ENCODE measurements around the gene AIFM3. TPM values are rescaled to one million over a fixed set of nuclear protein-coding genes. Genes with fewer than 3 reads are reported as not detected.
A peak's percentile ranks its signal among the peaks of the same experiment; 100 is the strongest.

The AIFM3 gene
- total and polyA plus RNA-seq, 2 of the 13 experiments (the other 11 are each of a cell fraction or from before 2014, with no cell fraction given): 9.0 to 15.3 TPM

- TF ChIP-seq ZMYM4 (CRISPR knock-in tag; IDR thresholded peaks at IDR 0.05) (no peak), ZNF891 (CRISPR knock-in tag; IDR thresholded peaks at IDR 0.05) (no peak), ATF6 (CRISPR knock-in tag; conservative IDR thresholded peaks at IDR 0.05) (no peak), NR2C2 (CRISPR knock-in tag; IDR thresholded peaks at IDR 0.05; ENCODE audit: borderline replicate concordance) (no peak), ZNF703 (CRISPR knock-in tag; IDR thresholded peaks at IDR 0.05; ENCODE audit: borderline replicate concordance) (no peak), GATAD1 (CRISPR knock-in tag; IDR thresholded peaks at IDR 0.05) (no peak), ZNF367 (CRISPR knock-in tag; IDR thresholded peaks at IDR 0.05; ENCODE audit: borderline replicate concordance) (no peak), ZNF234 (CRISPR knock-in tag; conservative IDR thresholded peaks at IDR 0.05) (no peak), CHD2 (IDR thresholded peaks at IDR 0.05; ENCODE audit: low read depth, low read length) (no peak), ZNF343 (CRISPR knock-in tag; IDR thresholded peaks at IDR 0.05) (no peak; the same call in 1 of the 2 replicates), ZBTB8A (CRISPR knock-in tag; IDR thresholded peaks at IDR 0.05; ENCODE audit: borderline replicate concordance, low read depth) (no peak), NFYC (CRISPR knock-in tag; IDR thresholded peaks at IDR 0.05) (no peak), ETV5 (CRISPR knock-in tag; IDR thresholded peaks at IDR 0.05; ENCODE audit: borderline replicate concordance) (no peak), THAP11 (CRISPR knock-in tag; IDR thresholded peaks at IDR 0.05) (no peak), ZNF12 (CRISPR knock-in tag; IDR thresholded peaks at IDR 0.05) (no peak), GATAD2A (CRISPR knock-in tag; IDR thresholded peaks at IDR 0.05) (peak; percentile 38; the same call in 1 of the 2 replicates), NAIF1 (CRISPR knock-in tag; IDR thresholded peaks at IDR 0.05; ENCODE audit: borderline replicate concordance) (no peak), KDM3A (CRISPR knock-in tag; IDR thresholded peaks at IDR 0.05; ENCODE audit: low read depth) (no peak), GLI4 (CRISPR knock-in tag; IDR thresholded peaks at IDR 0.05; ENCODE audit: borderline replicate concordance) (no peak), ZNF615 (CRISPR knock-in tag; IDR thresholded peaks at IDR 0.05; ENCODE audit: borderline replicate concordance) (no peak), E2F2 (CRISPR knock-in tag; IDR thresholded peaks at IDR 0.05; ENCODE audit: borderline replicate concordance) (no peak), KDM2A (CRISPR knock-in tag; IDR thresholded peaks at IDR 0.05; ENCODE audit: borderline replicate concordance, low read depth) (peak; percentile 54; the same call in 1 of the 2 replicates), ESRRA (CRISPR knock-in tag; IDR thresholded peaks at IDR 0.05; ENCODE audit: low read depth) (no peak)
- TF ChIP-seq, protein P1, sequence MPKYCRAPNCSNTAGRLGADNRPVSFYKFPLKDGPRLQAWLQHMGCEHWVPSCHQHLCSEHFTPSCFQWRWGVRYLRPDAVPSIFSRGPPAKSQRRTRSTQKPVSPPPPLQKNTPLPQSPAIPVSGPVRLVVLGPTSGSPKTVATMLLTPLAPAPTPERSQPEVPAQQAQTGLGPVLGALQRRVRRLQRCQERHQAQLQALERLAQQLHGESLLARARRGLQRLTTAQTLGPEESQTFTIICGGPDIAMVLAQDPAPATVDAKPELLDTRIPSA (CRISPR knock-in tag; IDR thresholded peaks at IDR 0.05; ENCODE audit: borderline replicate concordance): no peak
- TF ChIP-seq, protein P2, sequence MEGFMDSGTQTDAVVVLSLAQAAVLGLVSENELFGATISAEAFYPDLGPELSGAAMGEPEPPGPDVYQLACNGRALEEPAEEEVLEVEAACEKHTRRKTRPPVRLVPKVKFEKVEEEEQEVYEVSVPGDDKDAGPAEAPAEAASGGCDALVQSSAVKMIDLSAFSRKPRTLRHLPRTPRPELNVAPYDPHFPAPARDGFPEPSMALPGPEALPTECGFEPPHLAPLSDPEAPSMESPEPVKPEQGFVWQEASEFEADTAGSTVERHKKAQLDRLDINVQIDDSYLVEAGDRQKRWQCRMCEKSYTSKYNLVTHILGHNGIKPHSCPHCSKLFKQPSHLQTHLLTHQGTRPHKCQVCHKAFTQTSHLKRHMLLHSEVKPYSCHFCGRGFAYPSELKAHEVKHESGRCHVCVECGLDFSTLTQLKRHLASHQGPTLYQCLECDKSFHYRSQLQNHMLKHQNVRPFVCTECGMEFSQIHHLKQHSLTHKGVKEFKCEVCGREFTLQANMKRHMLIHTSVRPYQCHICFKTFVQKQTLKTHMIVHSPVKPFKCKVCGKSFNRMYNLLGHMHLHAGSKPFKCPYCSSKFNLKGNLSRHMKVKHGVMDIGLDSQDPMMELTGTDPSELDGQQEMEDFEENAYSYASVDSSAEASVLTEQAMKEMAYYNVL (CRISPR knock-in tag; IDR thresholded peaks at IDR 0.05; ENCODE audit: borderline replicate concordance): no peak
Measured at GRCh38 chr22:20956258-20957101, 10.6 kb upstream of the AIFM3 start (continued).
